Activated gamma-delta T cell treated with anti-CD3 and anti-CD28 coated beads, Interleukin-2, amount 50 U/mL, for 16 hours (primary cell): ENCODE measurements around the gene FAM124A.

Experiments
- DNase-seq: peaks from one replicate; pipeline ENCODE4 v3.0.0-alpha.2; 2020; ENCODE audit warnings: low read depth

The FAM124A gene

DNA sequence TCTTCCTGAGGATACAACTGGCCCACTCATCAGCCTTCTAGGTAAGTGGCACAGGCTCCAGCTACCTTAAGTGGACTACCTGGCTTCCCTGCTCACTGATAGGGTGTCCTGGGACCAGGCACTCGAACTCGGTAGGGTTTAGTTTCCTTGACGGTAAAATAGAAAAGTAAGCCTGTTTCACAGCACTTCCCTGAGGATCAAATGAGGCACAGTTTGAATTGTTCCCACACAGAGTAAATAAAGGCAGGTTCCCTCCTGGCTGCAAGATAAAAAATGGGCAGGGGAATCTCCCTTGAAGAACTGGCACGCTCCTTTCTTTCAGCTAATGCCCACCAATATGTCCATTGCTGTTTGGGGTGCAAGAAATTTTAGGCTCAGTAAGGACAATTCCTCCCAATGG is 1.1 kb upstream of the FAM124A start:
- no peak for DNase-seq

DNA sequence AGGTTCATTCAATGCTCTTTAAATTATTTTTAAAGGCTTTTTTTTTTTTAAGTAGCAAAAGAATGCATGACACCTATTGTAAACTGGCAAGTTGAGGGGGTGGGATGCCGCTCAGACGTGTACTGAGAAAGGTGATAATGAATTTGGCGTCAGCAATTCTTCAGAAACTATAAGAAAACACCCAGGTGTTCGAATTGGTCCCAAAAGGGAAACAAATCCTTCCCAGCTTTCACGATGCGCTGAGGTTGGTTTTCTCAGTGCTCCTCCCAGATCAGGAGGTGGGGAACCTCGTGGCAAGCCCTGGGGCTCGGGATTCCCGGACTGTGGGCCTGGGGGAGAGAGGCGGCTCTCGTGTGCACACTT is 543 bp upstream of the FAM124A start:
- no peak for DNase-seq

DNA sequence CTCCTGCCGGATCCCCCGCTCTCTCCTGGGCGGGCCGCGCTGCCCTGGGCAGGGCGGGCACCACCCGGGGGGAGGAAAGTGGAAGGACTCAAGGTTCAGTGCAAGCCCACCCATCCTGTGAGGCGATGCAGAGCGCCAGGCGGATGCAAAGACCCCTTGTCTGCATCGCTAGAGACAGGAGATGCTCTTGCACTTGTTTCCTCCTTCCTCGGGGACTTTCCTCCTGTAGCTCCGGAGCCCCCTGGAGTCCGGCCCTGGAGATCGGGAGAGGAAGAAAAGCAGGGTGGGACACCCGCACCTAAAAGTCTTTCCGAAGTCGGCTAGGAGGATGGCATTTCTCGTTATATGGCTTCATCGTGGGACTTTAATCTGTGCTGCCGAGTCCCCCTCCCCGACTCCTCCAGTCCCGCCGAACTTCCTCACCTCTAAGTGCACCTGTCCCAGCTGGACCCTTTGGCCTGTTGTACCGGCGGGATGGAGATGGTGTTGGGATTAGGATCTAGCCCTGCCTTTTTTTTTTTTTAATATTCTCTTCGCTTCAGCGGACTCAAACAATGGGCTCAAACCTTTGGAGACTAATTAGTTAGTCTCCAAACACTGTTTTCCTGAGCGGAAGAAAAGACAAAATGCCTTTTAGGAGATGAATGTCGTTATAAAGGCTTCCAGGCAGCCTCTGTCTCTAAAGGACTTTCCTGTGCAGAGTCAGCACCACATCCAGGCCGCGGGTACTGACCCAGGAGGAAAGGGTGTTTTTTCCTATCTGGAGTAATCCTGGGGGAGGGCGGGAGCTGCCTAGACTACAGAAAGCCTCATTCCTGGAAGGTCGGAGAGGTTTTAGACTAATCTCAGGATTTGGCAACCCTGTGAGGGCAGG is 725 bp downstream of the FAM124A start:
- DNase-seq = no peak

DNA sequence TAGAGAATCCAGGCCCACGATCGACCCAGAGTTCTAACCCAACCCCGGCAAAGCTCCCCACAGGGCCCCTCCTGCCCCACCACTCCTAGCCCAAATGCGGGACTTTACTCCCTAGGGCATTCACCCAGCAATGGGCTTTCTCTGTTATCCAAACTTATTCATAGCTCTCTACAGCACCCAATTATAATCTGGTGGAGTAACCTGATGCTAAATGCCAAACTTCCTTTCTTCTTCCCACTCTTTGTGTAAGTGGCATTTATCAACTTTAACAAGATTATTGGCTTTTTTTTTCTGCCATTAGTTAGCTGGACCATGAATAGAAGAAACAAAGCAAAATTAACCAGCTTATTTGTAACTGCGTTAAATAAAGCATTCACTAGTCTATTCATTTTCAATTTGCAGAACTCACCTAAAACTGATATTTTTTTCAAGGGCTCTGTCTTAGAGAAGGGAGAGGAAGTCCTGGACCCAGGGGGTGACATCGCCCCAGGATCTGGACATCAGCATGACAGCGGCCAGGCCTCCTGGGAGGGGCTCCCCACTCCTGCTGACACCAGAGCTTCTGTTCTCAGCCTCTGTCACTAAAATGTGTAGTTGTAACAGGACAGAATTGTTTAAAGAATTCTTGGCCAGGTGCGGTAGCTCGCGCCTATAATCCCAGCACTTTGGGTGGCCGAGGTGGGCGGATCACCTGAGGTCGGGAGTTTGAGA is 1.5 kb downstream of the FAM124A start:
- no peak for DNase-seq

DNA sequence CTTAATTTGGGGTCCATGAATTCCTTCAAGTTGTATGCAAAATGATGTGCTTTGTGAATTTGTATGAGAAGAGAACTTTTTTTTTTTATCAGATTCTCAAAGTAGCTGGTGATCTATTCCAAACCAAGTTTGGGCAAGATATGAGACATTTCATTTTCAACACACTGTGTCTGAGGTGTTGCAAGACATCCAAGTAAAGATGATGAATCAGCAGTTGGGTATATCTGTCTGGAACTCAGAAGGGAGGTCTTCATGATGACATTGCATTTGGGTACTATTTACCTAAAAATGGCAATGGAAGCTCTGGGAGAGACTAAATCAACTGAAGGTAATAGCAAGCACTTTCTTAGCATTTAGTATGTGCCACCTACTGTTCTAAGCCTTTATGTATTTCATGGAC is 2.8 kb downstream of the FAM124A start:
- DNase-seq = no peak

DNA sequence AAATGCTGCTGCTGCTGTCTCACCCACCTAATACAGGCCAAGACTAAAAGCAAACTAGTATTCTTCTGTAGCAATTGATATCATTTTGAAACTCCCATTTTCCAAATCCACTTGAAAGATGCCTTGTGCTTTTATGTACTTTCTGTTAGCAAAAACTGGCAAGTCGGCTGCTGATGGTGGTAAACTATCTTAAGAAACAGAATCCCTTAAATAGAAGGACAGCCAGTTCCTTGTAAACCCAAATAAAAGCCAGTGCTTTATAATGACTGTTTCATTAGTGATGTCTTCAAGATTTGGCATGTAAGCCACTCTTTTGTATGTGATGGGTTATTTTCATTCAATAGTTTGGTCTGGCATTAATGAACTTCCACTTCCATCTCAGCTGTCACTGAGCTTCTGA is 5.2 kb downstream of the FAM124A start:
- no peak for DNase-seq

DNA sequence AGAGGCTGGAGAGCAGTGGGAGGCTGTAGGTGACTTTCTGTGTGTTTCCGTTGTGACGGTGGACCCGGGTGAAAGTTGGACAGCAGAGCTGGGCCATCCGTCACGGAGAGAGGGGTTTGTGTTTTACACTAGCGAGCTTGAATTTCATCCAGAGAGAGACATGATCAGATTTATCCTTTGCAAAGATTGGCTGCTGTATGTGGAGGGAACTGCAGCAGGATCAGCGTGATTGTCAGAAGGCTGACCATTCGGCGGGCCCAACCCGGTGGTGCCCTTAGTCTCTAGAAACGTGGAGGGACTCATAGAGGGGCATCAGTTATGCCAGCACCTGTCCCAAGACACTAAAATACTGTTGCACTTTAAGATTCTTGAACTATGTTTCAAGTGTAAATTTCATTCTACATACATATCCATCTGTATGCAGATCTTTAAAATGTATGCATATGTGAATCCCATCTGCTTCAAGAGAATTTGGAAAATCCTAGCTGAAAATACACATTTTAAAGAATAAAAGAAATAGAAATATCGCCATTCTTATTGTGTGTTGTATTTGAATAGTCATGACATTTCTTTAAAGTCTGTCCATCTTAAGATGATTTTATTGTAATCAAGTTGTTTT is 7.0 kb downstream of the FAM124A start:
- DNase-seq = no peak

DNA sequence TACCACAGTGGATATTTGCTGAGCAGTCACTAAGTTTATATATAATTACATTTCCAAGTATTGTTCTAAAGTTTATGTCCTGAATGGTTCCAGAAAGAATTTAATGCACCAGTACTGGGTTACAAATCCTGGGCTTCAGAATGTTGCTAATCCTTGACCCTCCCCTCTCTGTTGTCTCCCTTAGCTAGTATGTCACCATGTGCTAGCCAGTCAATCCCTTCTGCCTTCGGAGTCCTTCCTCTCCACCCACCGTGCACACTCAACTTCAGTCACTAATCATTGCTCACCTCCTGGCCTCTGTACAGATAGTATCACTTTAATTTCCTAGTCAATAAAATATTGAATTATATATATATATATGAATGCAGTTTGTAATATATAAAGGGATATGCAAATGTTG is 7.5 kb downstream of the FAM124A start:
- no peak for DNase-seq

DNA sequence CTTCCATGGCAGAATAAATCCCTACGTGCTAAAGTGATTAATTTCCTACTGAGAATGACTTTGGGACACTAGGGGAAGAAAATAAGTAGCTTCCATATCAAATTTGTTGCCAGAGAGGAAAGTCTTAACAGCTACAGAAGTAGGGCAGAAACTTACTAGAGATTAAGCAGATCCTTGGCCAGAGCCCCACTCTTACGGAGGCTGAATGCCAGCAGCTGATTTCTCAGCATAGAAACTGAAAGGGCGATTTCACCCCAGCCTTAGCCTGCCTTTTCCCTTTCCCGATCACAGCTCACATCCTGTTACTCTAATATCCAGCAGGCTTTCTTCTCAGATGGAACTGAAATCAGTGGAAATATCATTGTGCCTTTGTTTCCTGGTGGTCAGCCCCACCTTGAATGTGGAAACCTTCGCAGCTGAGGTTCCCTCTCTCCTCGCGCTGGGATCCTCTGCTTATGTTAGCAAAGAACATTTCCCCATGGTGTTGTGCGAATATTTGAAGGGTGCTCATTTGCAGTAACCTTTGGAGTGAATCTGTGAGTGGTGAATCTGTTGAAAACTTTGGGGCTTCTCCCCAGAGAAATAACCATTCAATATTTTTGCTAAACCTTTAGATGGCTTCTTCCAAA is 8.4 kb downstream of the FAM124A start:
- DNase-seq = no peak

DNA sequence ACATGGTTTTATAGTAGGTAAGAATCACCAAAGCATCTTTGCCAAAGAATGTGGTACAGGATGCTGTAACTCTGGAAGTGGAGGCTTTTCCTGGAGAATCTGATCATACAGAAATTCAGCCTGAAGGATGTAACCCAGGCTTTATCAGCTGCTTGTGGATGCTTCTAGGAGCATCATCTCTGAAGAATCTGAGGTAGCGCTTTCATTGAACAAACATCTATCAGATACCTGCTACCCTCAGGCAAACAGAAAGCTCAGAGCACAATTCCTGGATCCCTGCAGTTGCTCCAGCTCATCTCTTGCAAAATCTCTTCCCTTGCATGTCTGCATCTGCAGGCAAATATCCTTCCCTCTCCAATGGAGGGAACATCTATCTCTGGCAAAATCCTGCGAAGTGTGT is 9.3 kb downstream of the FAM124A start:
- no peak for DNase-seq

DNA sequence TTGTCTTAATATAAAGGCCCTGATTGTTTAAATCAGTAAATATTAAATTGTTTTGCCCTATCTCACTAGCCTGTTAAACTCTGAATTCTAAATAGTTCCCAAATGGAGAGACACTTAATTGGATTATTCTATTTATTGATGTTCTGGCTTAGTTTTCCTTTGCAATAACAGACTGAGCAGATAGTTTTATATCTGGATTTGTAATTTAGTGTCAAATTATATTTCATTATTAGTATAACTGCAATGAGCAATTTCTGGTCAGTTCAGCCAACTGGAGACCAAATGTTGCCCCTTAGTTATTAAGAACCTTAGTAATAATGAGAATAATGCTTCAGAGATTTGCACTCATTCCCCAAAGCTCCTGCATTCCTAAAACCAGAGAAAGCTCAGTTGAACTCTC is 10.1 kb downstream of the FAM124A start:
- no peak for DNase-seq

DNA sequence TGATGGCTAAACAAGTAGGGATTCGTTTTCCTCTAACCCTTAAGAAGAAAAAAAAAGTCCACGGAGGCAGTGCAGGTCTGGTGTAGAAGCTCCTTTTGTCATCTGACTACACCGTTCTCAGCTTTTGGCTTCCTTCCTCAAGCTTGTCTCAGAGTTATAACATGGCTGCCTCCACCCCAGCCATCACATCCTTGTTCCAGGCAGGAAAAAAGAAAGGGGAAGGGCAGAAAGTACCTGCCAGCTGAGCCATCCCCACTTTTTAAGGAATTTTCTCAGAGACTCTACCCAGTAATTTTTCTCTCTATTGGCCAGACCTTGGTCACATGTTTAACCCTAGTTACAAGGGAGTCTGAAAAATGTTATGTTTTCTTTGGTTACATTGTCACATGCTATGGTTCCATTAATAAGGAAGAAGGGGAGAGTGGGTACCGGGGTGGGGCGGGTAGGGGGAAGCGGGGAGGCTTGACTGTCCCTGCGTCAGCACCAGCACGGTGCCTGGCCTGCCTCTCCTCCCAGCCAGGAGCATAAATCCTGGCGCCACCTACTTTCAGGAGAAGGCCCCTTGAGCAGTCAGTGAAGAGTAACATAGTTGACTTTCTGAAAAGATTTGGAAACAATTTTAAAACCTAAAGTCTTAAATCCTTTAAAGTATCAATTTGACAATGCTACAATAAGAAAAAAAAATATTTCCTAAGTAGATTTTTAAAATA is 11.1 kb downstream of the FAM124A start:
- no peak for DNase-seq

DNA sequence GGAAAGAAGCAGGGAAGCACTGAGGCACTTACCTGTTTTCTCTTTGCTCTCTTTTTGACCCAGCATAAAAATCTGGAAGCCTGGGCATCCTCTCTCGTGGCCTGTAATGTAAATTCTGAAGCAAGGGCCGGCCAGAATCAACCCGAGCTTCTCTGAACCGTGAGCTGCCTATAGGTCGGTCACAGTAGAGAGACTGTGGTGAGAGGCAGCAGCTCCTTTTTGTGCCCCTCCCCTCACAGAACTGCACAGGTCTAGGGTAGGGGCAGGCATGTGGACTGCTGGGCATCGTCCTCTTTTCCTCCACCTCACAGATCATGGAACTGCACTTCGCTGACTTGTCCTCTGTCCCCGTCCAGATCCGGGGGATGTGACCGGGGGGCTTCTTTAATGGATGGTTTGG is 12.5 kb downstream of the FAM124A start:
- DNase-seq = no peak

DNA sequence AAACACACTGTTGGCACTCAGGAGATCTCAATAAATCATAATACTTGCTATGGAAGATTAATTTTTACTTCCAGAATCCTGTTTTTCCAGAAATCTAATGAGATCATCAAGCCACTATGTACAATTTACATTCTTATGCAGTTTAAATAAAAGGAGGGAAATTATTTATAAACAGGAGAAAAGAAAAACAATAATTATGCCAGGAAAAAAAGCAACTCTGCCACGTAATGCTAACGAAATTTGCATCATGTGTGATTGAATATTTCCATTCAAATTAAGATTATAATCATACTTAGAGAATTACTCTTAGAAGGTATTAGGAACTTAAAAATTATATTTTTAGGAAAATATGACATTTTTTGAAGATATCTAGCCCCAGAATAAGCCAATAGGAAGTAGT is 13.0 kb downstream of the FAM124A start:
- no peak for DNase-seq

DNA sequence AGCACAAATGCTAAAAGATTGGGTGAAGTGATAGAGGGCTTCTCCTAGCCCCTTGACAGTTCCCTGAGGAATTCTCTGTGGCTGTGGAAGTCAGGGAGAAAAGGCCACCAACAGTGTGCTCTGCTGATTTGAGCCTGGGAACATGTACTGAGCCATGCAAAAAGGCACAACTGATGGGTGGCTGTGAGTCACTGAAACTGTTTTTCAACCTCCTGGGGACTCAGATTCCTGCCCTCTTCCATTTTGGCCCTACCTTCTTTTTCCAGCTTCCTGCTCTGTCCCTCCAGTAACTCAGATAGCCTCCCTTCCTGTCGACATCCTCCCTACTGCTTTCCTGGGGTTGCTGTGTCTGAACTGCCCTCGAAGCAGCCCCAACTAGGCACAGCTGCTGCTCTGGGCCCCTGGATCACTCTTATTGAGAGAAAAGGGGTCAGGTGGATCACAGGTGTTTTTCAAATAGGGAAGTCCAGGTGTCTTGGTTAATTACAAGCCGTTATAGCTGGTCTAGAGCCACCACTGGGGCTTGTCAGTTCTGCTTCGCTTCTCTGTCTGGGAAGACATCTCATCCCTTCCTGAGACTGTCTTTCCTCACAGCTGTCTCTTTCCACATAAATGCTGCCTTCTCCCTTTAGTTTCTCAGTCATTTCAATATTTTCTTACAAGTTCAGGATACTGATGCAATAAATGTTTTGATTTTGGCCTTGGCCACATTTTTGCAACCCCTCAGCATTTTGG is 13.7 kb downstream of the FAM124A start:
- no peak for DNase-seq

DNA sequence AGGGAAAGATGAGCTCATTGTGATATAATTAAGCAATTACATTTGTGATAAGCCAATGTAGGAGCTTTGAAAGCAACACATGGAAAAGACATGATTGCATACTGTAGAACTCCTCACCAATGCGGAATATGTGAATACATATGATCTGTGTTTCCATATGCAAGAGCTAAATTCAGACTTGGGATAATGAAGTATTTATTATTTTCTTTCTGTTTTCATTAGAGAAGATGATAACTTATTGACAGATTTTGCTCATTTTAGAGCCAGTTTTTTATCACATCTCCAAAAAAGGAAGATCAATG is 14.2 kb downstream of the FAM124A start:
- no peak for DNase-seq

DNA sequence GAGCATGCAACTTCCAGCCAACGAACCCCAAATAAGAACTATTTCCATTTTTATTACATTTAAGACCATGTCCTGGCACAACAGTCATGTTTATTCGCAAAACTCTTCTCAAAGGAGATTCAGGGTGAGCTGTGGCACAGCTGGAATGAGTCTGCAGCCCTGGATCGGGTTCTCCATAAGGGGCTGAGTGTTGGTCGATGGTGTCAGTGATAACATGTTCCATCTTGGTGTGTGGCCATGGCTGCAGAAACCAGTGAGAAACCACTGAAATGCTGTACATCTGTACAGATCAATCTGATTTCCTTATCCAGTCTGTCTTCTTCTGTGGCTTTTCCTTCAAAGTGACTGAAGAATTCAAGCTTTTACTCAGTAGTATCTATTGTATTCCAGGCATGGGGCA is 15.2 kb downstream of the FAM124A start:
- DNase-seq = no peak

DNA sequence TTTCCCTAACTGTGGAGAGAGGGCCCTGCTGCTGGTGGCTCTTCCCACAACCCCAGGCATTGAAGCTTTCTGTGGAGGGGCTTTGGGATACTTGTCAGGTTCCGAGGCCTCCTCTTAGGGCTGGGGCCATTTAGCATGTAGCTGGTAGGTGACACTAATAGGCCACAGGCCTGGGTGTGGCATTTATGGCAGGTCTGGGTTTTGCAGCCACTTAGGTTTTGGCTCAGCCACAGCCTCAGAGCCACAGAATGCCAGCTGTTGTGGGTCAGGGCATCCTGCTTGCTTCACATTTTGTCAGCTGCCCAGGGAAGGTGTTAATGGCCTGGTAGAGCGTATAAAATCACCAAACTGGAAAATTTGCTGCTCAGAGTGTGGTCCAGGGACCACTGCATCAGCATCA is 15.7 kb downstream of the FAM124A start:
- no peak for DNase-seq

DNA sequence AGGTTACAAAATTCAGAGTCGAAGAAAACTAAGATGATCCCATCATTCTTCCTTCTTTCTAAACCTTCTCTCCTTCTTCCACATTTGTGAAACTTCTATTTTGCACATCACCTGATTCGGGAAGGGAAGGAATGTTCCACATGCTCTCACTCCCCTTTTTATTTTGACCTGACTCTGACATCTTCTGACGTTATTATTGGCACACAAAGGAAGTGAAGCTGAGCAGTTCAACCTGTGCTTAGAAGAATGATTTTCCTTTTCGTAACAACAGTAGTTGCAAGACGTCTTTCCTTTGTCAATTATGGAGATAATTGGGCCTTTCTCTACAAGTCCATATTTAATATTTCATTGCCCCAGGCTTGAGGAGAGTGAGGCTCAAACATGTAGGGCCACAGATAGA is 18.0 kb downstream of the FAM124A start:
- DNase-seq = no peak

DNA sequence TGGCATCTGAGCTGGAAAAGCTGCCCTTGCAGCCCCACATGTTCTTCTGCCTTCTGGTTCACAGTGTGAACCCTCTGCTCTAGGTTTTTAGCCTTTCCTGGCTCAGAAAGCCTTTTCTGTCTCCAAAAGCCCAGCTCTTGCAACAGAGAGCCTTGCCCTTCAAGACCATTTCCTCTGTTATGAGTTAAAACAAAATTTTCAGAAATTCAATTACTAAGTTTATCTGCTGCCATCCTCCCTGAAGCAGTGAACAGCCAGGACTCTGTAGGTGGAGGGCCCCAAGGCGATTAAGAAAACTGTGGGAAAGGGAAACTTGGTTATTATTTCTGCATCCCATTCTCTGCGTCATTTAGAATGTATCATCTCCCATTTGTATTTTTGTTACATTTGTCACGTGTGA is 18.8 kb downstream of the FAM124A start:
- DNase-seq = no peak

DNA sequence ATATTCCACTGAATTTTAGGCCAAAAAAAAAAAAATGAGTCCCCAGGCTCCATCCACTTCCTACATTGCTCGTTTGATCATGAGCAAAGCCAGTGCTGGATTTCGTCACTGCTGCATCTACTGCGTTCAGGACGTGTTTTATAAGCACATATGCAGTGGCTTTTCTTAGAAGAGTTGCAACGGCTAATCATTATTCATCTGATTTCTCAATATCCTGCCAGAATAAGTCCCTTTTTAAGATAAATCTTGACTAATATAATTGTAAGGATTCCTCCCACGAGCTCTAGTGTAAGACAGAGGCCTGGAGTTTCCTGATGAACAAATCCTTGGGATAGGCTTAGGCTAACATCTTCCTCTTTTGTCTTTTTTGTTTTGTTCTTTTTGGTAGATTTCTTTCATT is 19.5 kb downstream of the FAM124A start:
- no peak for DNase-seq

DNA sequence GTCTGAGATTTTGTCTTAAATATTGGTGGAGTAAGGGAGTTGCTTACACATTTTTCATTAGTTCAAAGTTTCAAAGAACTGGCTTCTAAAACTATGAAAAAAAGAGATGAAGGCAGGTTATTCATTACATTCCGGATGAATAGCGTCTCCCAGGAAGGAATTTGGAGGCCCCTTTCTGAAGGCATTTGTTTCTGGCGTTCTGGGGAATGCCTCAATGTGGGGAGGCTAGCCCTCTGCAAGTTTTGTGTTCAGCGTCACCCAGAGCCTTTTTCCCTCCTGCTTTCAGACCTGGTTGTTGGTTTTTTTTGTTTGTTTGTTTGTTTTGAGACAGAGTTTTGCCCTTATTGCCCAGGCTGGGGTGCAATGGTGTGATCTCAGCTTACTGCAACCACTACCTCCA is 21.0 kb downstream of the FAM124A start:
- no peak for DNase-seq
